Ishikawa (cell line): ENCODE measurements around the gene CLDN1.

ENCODE experiments used
- EP300 ChIP-seq: IDR thresholded peaks from 2 replicates; pipeline ENCODE4 v1.6.1; 2012; ENCODE audit warnings: borderline replicate concordance
- MAX ChIP-seq: IDR thresholded peaks from 2 replicates; pipeline ENCODE4 v1.6.1; 2012
- NFIC ChIP-seq: IDR thresholded peaks from 2 replicates; pipeline ENCODE4 v1.6.1; 2012
- TEAD4 ChIP-seq: IDR thresholded peaks from 2 replicates; pipeline ENCODE4 v1.6.1; 2012
- ZBTB7A ChIP-seq: IDR thresholded peaks from 2 replicates; pipeline ENCODE4 v1.6.1; 2012; ENCODE audit warnings: low read depth

- TF ChIP-seq EP300 (no peak), TEAD4 (no peak), MAX (no peak), ZBTB7A (no peak), NFIC (no peak)
Measured at GRCh38 chr3:190359813-190360212, 37.6 kb upstream of the CLDN1 start.
